Limb (tissue), 2 donors: ENCODE data around the gene TAAR2.
"Not testable (repeated sequence)": the region's sequence is repeated elsewhere in the genome, so short reads cannot be mapped to it uniquely, and the experiment has no call there.

Experiments used
- DNase-seq, 2 donors: peaks; one replicate each; pipeline ENCODE4 v3.0.0-alpha.2; 2016; ENCODE audit errors: extremely low spot score in 2 of 2

TAAR2 gene, protein sequence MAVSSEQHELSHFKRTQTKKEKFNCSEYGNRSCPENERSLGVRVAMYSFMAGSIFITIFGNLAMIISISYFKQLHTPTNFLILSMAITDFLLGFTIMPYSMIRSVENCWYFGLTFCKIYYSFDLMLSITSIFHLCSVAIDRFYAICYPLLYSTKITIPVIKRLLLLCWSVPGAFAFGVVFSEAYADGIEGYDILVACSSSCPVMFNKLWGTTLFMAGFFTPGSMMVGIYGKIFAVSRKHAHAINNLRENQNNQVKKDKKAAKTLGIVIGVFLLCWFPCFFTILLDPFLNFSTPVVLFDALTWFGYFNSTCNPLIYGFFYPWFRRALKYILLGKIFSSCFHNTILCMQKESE

DNA sequence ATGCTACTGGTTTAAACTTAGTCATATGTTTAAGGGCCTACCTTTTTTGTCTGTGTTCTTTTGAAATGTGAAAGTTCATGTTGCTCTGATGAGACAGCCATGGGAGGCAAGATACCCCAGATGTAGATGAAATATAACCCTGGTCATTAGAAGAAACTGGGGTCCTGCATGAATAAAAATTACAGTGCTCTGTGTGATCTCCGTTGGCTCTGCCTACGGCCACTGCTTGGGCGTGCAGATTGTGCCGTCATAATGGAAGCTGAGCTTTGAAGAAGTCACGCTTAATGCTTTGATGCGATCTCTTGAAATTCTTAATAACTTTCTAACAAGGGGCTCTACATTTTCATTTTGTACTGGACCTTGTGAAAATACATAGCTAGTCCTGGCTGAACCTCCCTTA lies at the start of gene TAAR2:
TSS of gene TAAR2 (minus strand) at position 101 of the 400 bp plus-strand sequence. CDS start at position 101, 0 bp downstream.
- DNase-seq: no peak

DNA sequence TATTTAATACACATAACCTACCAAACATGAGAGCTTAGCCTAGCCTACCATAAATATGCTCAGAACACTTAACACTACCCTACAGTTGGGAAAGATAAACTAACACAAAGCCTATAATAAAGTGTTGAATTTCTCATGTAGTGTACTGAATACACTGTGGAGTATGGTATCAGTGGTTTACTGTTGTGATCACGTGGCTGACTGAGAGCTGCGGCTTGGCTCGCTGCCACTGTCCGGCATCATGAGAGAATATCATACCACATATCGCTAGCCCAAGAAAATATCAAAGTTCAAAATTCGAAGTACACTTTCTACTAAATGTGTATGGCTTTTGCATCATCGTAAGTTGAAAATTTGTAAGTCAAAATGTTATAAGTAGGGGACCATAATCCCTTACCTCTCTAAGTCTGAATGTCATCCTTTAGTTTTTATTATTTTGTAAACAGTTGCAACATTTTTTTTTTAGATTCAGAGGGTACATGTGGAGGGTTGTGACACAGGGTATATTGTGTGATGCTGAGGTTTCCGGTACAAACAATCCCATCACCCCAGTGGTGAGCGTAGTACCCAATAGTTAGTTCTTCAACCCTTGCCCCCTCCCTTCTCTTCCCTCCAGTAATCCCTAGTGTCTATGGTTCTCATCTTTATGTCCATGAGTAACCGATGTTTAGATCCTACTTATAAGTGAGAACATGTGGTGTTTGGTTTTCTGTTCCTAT lies 49.5 kb upstream of the TAAR2 start:
- DNase-seq: no peak

DNA sequence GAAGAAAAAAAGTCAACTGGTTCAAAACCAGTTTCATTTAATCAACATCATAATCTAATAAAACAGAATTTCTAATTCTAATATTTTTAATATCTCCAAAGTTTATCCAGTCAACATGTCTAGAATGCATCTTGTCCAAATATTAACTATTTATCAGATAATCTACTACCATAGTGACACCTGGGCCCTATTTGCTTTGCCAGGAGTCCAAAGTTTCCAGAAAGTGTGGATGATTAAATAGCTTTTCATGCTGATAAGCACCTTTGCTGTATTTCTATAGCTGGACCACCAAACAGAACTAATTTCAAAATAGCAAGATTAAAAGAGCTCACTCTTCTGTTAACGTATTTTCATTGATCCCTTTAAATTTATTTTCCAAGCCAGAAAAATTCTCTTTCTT lies 47.2 kb upstream of the TAAR2 start:
- DNase-seq: no peak

DNA sequence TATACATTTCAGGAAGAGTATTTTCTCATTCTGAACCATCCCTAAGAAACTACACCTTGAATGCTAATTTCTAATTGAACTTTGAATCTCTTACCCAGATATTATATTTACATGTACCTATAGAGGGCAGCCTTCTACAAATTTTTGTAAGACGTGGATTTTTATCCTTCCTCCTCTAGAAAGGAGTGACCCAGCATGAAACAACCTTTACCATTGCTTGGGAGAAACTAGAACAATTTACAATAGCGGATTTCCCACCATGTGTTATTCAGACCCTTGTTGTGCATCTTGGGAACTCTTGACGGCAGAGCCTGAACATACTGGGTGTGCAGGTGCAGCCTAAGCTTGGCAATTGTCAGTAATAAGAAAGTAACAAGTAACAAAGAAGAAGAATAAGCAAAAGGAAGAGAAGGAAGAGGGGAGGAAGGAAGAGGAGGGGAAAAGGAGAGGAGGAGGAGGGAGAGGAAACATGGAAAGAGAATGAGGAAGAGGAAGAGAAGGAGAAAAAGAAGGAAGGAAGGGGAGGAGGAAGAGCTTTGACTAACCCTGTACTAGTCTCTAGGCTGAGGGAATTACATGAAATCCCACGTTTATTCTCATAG lies 45.7 kb upstream of the TAAR2 start:
- peak in 1 of 2 donors; percentile 68 for DNase-seq

DNA sequence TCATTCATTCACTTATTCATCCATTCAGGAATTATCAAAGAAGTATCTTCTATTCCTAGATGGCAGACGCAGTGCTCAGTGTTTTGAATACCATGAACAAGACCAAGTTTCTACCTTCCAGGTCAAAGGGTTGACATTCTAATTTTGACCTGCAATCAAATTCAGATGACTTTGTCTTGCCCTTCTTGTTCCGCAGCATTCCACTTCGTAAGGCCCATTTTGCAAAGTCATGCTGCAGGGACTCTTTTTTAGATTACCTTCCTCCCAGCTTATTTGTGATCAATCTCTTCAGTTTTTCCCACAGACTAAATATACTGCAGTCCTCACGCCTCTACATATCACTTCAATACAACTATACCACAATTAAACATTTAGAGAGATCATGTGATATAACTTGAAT lies 42.0 kb upstream of the TAAR2 start:
- no peak for DNase-seq

DNA sequence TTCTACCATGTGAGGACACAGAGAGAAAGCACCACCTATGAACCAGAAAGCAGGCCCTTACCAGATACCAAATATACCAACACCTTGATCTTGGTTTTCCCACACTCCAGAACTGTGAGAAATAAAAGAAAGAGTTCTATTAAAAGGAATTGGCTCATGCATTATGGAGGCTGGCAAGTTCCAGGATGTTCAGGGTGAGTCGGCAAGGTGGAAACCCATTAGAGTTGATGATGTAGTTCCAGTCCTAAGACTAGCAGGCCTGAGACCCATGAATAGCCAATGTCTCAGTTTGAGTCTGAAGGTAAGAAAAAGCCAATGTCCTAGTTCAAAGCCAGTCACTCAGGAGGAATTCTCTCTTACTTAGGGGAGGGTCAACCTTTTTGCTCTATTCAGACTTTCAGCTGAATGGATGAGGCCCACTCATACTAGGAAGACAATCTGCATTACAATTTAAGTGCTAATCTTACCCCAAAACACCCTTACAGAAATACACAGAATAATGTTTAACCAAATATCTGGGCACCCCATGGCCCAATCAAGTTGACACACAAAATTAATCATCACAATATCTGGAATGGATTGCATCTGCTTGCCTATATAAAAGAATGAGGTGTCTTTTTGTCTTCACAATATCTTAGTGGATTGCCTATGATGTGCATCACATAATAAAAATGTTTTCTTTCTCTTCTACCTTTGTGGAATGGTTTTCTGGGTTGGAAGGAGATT lies 40.4 kb upstream of the TAAR2 start:
- DNase-seq: no peak

DNA sequence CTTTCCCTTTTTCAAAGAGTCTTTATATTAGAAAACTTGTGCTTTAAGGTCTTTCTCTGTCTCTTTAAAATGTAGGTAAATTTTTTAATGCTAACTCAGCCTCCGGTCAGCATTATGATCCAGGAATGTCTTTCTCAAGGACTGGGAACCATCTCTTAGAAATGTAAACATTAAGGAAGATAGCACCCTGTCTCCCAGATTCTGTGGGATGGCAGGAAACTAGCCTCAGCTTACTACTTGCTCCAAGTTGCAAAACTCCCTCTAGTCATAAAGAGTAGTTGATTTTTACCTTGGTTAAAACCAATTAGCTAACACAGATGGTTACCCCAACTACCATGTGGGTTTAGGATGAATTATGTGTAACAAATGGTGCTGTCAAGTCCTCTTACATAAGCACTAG lies 39.6 kb upstream of the TAAR2 start:
- no peak for DNase-seq

DNA sequence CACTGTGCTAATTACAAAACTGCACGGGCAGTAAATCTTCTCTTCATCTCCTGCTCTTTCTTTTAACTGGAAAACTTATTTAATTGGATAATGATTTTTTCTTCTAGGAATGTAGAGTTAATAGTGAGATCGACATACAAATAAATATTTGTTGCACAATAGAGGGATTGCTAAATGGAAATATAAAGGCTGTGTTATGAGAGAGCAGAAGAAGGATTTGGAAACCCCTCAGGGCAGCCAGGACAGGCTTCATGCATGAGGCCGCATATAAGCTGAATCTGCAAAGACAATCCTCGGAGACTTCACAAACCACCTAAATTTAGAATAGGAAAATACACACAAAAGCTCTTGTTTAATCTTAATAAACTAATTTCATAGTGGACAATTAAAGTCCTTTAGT lies 37.8 kb upstream of the TAAR2 start:
- DNase-seq: no peak

DNA sequence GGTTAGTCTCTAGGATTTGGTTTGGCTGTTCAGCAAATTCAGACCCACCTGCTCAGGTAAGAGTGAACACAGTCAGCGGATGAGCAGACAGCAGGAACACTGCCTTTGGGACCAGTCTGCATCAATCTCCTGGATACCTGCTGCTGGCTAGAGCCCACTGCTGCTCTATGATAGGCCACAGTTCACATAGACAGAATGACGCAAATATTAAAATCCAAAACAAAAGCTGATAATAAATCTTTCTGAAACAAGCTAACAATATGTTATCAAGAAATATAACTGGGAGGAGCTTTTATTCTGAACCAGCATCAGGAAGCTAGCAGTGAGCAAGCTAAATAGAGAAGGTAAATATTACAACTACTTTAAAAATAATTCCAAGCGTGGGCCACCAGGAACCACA lies 35.0 kb upstream of the TAAR2 start, which contains the start of gene TAAR1:
TSS of gene TAAR1 (minus strand) at position 101 of the 400 bp plus-strand sequence. CDS start 13,179 bp downstream, outside the sequence.
- DNase-seq: no peak

DNA sequence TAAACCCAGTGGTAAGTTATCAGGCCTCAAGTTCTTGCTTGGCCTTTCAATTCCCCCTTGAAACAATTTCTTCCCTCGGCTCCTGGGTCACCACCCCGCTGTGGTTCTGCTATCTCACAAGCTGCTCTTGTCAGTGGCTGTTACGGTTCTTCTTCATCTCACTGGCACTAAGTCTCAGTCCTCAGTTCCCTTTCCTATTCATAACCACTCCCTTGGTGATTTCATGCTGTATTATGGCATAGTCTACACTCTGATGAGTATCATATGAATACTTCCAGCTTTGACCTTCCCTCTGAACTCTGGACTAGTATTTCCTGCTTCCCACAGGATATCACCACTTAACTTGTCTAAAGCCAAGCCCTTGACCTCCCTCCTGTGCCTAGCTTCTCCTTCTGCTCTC lies 27.0 kb upstream of the TAAR2 start:
- no peak for DNase-seq

DNA sequence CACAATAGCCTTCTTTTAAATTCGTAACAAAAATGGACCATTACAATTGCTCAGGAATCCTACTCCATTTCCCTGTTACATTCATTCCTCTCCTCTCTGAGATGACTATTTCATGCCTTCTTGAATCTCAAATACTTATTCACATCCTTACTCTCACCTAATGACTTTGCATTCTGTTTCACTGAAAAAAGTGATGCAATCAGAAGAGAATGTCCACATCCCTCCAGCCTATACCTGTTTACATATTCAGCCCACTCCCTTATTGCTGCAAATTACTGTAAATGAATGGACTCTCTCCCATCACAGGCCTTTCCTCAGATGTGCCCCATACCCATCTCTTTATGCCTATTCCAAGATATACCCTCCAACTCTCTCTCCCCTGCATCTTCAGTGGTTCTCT lies 26.4 kb upstream of the TAAR2 start:
- no peak for DNase-seq

DNA sequence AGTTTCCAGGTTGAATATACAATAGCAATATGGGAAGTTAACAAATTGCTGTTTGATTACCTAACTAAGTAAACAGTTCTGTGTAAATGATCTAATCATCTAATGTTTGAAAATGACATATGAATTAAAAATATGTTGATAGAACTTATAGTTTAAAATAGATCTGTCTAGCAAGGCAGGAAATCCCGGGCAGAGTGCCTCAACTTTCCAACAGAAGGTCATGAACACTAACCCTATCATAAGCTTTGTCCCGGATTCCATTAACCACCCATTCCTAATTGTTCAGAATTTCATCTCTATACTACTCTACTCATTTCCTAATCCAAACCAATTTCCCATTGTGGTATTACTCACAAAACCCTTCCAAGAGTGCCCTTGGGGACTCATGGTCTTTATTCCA lies 24.8 kb upstream of the TAAR2 start:
- no peak for DNase-seq

DNA sequence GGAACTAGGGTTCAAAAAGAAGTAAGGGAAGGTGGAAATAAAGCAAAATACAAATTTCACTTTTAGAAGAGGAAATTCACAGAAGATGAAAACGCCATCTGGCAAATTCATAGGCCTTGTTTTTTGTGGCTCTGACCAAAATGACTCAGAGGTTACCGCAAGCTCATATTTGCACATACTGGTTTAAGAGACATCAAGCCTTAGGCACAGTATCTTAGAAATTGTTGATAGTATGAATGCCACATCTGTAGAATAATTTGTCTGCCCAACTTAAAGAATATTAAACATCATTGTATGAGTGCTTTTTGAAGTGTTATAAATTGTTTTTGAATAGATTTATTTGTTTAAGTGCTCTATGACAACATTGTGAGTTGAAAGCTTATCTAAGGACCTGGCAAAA lies 24.3 kb upstream of the TAAR2 start:
- DNase-seq: no peak

DNA sequence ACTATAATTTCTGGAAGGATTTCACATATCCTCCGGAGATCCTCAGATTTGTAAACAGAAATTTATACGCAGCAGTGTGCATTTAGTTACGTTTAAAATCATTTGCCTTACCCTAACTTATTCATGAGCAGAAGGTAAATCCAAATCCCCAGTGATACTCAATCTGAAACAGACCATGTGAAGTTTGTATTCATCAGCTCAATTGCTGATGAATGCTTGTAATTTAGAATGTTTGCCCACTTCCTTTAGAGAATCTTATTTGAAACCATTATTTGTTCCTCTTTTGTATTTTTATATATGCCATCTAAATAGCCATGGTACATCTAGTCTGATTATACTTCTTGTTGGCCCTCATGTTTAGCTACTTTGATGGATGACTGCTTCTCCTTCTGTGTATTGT lies 19.5 kb upstream of the TAAR2 start:
- no peak for DNase-seq

DNA sequence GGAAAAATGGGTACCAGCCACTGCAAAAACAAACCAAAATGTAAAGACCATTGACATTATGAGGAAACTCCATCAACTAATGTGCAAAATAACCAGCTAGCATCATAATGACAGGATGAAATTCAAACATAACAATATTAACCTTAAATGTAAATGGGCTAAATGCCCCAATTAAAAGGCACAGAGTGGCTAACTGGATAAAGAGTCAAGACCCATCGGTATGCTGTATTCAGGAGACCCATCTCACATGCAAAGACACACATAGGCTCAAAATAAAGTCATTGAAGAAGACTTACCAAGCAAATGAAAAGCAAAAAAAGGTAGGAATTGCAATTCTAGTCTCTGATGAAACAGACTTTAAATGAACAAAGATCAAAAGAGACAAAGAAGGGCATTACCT lies 13.1 kb upstream of the TAAR2 start:
- DNase-seq: not testable (repeated sequence)

DNA sequence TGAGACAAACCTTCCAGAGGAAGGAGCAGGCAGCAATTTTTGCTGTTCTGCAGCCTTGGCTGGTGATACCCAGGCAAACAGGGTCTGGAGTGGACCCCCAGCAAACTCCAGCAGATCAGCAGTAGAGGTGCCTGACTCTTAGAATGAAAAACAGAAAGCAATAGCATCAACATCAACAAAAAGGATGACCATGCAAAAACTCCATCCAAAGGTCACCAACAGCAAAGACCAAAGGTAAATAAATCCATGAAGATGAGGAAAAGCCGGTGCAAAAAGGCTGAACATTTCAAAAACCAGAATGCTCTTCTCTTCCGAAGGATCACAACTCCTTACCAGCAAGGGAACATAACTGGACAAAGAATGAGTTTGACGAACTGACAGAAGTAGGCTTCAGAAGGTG lies 11.8 kb upstream of the TAAR2 start:
- not testable (repeated sequence) for DNase-seq

DNA sequence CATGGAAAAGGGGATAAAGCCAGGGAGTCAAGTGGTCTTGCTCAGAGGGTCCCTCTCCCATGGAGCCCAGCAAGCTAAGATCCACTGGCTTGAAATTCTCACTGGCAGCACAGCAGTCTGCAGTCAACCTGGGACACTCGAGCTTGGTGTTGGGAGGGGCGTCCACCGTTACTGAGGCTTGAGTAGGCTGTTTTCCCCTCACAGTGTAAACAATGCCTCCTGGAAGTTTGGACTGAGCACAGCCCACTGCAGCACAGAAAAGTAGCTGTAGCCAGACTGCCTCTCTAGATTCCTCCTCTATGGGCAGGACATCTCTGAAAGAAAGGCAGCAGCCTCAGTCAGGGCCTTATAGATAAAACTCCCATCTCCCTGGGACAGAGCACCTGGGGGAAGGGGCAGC lies 11.2 kb upstream of the TAAR2 start:
- not testable (repeated sequence) for DNase-seq

DNA sequence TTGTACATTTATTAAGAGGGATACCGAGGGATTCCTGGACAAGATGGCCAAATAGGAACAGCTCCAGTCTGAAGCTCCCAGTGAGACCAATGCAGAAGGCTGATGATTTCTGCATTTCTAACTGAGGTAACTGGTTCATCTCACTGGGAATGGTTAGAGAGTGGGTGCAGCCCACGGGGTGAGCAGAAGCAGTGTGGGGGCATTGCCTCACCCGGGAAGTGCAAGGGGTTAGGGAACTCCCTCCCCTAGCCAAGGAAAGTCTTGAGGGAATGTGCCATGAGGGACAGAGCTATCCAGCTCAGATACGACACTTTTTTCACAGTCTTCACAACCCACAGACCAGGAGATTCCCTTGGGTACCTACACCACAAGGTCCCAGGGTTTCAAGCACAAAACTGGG lies 10.7 kb upstream of the TAAR2 start:
- DNase-seq: no peak

DNA sequence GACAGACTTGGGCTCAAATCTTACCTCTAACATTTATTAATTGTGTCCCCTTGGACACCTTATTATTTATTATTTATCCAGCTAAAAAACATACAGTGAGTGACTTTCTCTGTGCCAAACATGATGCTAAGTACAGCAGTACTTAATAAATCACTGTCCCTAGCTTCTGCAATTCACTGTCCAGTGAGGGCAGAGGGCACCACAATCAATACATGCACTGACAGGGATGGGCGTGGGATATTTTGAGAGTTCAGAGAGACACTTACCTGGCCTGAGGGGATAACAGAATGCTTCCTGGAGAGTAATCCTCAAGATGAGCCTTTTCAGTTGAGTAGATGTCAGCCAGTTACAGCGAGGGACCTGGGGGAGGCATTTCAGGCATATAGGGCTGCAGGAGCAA lies 9.3 kb upstream of the TAAR2 start:
- DNase-seq: no peak

DNA sequence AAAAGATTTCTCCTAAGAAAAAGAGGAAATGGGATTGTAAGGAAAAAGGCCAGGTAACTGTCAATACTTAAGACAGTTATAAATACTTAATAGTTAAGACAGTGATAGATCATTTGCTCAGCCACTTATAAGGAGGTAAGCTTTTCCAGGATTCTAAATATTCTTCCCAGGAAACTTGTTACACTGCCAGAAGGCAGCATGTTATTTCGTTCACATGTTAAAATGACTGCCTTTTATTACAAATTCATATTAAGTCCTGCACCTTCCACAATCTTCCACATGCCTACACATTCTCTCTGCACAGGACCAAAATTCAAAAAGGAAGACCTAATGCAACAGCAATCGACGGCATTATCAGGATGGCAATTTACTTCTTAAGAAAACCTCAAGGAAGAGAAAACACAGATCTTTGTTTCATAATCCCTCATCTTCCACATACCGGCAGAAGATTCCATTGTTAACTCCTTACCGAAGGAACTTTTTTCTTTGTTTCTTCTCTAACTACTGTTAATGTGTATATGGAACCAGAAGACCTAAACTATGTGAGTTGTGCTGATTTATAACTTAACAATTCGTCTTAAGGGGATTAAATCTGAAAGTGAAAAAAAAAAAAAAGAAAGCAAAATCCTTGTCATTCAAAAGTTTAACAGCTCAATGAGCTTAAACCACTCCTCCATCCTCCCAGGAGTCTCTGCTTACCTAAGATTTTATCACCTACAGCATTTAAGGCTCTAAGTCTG lies 799 bp downstream of the TAAR2 start:
- peak in 1 of 2 donors; percentile 8 for DNase-seq

DNA sequence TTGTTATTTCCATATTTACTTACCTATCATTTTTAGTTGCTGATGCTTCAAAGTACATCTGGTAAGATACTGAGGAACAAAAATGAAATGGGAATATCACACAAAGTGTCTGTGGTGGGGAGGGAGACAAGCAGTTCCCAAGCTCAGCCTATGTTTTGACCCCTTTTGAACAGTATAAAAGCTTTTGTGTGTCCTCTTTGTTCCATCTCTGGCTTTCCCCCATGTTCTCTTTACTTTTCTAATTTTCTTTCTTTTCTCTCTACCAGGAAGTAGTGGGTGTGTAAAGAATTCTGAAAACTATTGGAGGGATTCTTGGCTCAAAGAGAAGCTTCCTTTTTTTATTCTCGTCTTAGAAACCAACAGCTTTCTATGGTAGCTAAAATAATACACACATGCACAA lies 7.4 kb downstream of the TAAR2 start:
- no peak for DNase-seq
